Brain microvascular endothelial cell (primary cell): ENCODE results near the gene LAMA4.

Experiments
- DNase-seq: peaks from one replicate; pipeline ENCODE4 v3.0.0-alpha.2; 2020
- H3K27ac ChIP-seq: fragments of 250-450 bp; sonication (Bioruptor Pico); 2 replicates; pipeline ENCODE4 v1.5.1; 2020; ENCODE audit warnings: mild to moderate bottlenecking, moderate library complexity
- H3K27me3 ChIP-seq: fragments of 250-450 bp; sonication (Bioruptor Pico); replicated peaks from 2 replicates; pipeline ENCODE4 v1.5.1; 2020; ENCODE audit warnings: mild to moderate bottlenecking
- H3K36me3 ChIP-seq: fragments of 250-450 bp; sonication (Bioruptor Pico); replicated peaks from 2 replicates; pipeline ENCODE4 v1.5.1; 2020; ENCODE audit warnings: mild to moderate bottlenecking
- H3K4me3 ChIP-seq: 2 replicates; pipeline ENCODE4 v1.5.1; 2011; ENCODE audit warnings: low read depth, mild to moderate bottlenecking, control low read depth, low read length, moderate library complexity
- in situ Hi-C: cut with HindIII; loops from 2 replicates; pipeline ENCODE4 v1.10.0; 2017; ENCODE audit warnings: low sequenced_read_pairs, low pct_ligation_motif_present
- TF ChIP-seq, protein P1 (sequence below): IDR thresholded peaks from 2 replicates; pipeline ENCODE4 v1.5.1; 2011; ENCODE audit warnings: low read depth, mild to moderate bottlenecking, moderate library complexity, low read length, control low read depth, inconsistent platforms; ENCODE audit errors: missing control alignments

Gene LAMA4

DNA sequence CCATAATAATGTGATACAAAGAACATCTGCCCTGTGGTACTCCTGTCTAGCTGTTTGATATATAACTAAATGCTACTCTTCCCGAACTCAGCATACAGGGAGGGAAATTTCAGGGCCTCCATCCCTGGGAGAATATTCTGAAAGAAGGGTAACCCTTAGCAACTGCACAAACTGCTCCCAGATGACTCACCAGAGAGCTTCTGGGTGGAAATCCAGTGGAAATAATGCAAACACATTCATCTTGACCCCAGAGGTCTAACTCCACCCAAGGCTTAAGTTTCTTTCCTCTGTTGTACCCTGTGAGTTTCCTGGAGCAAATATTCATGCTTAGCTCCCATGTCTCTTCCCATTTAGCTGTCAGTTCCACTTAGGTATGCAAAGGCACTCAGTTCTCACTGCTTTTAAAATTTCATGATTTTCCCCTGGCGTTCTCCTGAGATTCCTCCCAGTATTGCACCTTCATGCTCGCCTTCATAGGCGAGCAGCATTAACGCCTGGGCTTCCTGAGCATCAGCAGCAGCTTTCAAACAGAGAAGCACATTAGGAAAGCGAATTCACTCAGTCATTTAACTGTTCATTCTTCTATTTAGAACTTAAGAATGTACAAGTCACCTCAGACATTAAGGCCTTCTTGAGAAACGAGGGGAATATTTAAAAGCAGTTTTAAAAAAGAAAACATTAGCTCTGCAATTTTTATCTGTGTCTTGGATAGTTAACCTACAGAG is 43.8 kb upstream of the LAMA4 start:
- TF ChIP-seq, protein P1, sequence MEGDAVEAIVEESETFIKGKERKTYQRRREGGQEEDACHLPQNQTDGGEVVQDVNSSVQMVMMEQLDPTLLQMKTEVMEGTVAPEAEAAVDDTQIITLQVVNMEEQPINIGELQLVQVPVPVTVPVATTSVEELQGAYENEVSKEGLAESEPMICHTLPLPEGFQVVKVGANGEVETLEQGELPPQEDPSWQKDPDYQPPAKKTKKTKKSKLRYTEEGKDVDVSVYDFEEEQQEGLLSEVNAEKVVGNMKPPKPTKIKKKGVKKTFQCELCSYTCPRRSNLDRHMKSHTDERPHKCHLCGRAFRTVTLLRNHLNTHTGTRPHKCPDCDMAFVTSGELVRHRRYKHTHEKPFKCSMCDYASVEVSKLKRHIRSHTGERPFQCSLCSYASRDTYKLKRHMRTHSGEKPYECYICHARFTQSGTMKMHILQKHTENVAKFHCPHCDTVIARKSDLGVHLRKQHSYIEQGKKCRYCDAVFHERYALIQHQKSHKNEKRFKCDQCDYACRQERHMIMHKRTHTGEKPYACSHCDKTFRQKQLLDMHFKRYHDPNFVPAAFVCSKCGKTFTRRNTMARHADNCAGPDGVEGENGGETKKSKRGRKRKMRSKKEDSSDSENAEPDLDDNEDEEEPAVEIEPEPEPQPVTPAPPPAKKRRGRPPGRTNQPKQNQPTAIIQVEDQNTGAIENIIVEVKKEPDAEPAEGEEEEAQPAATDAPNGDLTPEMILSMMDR, result no peak
- peak overlapping the region; percentile 98 for H3K27ac ChIP-seq
- H3K36me3 ChIP-seq, result no peaks in the 10 kb centered on the region
- peak overlapping the region; percentile 6 for H3K4me3 ChIP-seq
- in situ Hi-C loops, result no loop called here
- peak; percentile 94 for DNase-seq
- no peaks in the 10 kb centered on the region for H3K27me3 ChIP-seq

DNA sequence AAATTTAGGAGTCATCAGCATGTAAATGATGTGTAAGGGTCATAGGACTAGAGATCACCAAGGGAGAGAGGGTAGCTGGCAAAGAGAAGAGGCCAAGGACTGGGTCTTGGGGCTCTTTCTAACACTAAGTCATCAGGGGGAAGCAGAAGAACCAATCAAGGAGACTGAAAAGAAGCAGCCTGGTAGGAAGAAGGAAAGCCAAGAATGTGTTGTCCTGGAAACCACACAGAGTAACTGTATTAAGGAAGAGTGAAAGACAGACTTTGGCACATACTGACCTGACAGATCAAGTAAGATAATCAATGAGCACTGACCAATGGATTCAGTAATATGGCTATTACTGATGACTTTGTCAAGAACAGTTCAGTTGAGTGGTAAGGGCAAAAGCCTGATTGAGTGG is 42.3 kb upstream of the LAMA4 start:
- in situ Hi-C loops, result no loop called here
- H3K36me3 ChIP-seq, result no peaks in the 10 kb centered on the region

DNA sequence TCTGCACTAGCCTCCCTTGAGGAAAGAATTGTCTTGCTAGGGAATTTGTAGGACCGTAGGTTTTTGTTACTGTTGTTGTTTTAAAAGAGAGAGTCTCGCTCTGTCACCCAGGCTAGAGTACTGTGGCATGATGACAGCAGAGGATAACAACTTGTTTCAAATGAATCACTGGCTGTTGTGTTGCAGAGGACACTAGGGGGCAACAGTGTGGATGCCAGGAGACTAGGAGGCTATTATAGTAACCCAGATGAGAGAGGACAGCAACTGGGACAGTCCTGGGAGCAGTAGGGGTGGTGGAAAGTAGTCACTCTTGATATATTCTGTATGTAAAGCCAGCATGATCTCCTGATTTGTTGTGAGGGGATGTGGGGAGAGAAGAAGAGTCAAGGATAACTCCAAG is 41.8 kb upstream of the LAMA4 start:
- TF ChIP-seq, protein P1, result peak; percentile 85
- DNase-seq, result peak; percentile 84
- in situ Hi-C loops, result no loop called here
- no peaks in the 10 kb centered on the region for H3K27me3 ChIP-seq
- no peaks in the 10 kb centered on the region for H3K36me3 ChIP-seq
- no peak overlapping the region for H3K4me3 ChIP-seq
- no peak overlapping the region for H3K27ac ChIP-seq

More for the DNA sequence above, 42.3 kb upstream of the LAMA4 start:
- no peak overlapping the region for H3K4me3 ChIP-seq
- no peak overlapping the region for H3K27ac ChIP-seq
- TF ChIP-seq, protein P1, result no peak
- no peaks in the 10 kb centered on the region for H3K27me3 ChIP-seq
- DNase-seq, result no peak

DNA sequence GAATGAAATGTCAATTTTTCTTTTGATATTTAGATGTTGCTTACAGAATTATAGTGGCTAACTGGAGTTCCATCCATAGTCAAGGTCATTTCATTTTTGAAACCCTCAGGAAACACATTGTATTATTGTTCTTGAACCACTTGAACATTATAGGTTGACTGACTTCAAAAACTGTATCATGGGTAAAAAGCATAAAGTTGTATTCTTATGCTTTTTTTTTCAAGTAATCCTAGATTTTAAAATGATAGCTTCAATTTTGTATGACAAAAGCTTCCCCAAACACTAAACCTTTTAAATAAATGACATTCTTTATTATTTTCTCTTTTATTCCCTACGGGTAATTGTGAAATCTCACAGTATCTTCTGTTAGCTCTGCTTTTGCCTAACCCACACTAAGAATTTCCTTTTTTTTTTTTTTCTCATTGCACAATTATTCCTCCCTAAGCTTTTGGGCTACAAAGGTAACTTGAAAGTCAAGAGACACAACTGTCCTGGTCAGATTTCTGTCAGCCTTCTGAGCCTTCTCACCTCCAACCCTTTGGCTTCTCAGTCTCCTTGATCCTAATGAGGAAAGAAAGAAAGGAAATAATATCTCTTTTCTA is 36.9 kb upstream of the LAMA4 start:
- no peaks in the 10 kb centered on the region for H3K36me3 ChIP-seq
- in situ Hi-C loops, result no loop called here
- TF ChIP-seq, protein P1, result no peak
- H3K4me3 ChIP-seq, result no peak overlapping the region
- H3K27me3 ChIP-seq, result no peaks in the 10 kb centered on the region
- DNase-seq, result no peak
- no peak overlapping the region for H3K27ac ChIP-seq

DNA sequence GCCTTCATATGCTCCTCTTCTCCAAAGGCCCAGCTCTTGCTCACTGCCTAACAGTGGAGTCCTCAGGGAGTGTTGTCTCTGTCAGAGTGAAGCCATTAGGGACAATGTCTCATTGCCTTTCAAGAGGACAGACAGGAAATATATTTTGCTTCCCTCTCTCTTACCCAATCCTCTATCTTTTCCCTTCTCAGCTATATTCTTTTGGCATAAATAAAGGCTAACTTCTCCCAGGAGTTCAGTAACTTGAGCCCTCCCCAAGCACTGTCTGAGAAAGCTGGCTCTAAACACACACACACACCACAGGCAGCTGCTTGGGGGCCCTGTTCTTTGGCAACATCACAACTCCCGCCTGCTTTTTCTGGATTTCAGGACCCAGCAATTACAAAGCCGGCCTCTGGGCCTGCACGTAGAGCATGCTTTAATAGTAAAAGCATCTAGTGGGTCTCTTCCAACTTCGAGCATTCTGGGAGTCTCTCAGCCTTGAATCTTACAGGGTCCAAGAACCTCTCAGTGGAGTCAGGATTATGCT is 34.7 kb upstream of the LAMA4 start:
- DNase-seq, result peak; percentile 76
- TF ChIP-seq, protein P1, result no peak
- Histone ChIP-seq H3K36me3 (no peaks in the 10 kb centered on the region), H3K27ac (no peak overlapping the region), H3K4me3 (no peak overlapping the region), H3K27me3 (no peaks in the 10 kb centered on the region)
- in situ Hi-C loops, result no loop called here
